ENCODE results near the gene NLRP6. TPM values are rescaled to one million over a fixed set of nuclear protein-coding genes. Genes with fewer than 3 reads are reported as not detected.

The NLRP6 gene
- total RNA-seq, 3 donors from 2014 or later (not counting 1 experiment from before 2014, with no cell fraction given) = 1.7 to 3.0 (median 2.3) TPM

- TF ChIP-seq CTCF (IDR thresholded peaks at IDR 0.05) = no peak
- intact Hi-C loops (cut with micrococcal nuclease) = no loop called here
- Histone ChIP-seq H3K4me1 (ENCODE audit: control insufficient read depth, insufficient read depth, low read length) (peaks cover 16% of the 10 kb centered on the region), H3K27ac (ENCODE audit: low read length) (no peak overlapping the region), H3K4me3 (ENCODE audit: low read length) (no peak overlapping the region), H3K36me3 (ENCODE audit: control insufficient read depth, insufficient read depth, low read length) (peaks cover 22% of the 10 kb centered on the region), H3K27me3 (ENCODE audit: control insufficient read depth, insufficient read depth, low read length) (no peaks in the 10 kb centered on the region), H3K9me3 (ENCODE audit: control insufficient read depth, insufficient read depth, low read length) (no peaks in the 10 kb centered on the region)
- Mint-ChIP-seq H3K27me3 (ENCODE audit: low read depth in 2 of 2) (peaks cover 0 to 3% of the 10 kb centered on the region in 2 donors), H3K4me1 (peaks cover 0 to 3% of the 10 kb centered on the region in 2 donors), H3K9me3 (no peaks in the 10 kb centered on the region), H3K27ac (no peak overlapping the region), H3K4me3 (no peak overlapping the region), H3K36me3 (peaks cover 13% of the 10 kb centered on the region)
- WGBS (ENCODE audit: insufficient coverage) = 99% methylated on average over 2 of the region's 2 CpGs
- DNase-seq = no peak
- ATAC-seq = no peak
These were observed 22.4 kb upstream of the NLRP6 start for GRCh38 chr11:255816-256215.

DNA sequence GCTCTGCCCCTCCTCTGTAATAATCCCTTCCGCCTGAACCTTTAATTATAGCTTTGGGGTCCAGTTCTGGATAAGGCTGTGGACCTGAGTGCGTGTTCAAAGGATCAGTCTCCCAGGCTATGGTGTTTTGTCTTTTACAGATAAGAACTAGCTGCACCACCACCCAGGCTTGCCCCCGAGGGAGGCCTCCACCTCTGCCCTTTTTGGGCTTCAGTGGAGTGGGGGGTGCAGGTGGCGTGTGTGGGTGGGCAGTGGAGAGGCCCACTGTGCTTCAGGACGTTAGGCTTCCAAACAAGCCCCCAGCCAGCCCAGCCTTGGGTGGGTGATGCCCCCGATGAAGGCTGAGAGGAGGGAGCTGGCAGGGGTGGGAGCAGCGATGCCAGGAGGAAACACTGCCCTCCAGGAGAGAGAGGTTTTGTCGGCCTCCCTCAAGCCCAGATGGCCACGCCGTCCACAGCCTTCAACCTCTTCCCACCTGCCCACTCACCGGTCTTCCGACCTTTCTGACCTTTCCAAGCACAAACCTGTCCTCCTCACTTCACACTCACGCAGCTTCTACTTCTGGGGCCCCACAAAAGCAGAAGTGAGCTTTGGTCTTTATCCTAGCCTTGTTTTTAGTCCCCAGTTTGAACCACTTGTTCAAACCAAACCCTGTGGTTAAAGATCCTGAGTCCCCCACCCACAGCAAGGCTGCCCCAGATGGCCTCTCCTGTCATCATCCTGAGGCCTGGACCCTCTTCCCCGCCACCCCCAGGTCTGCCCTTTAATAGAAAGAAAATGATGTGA lies 21.1 kb upstream of the NLRP6 start:
- no peaks in the 10 kb centered on the region for H3K9me3 ChIP-seq (ENCODE audit: control insufficient read depth, insufficient read depth, low read length)
- ATAC-seq = no peak
- TF ChIP-seq CTCF (IDR thresholded peaks at IDR 0.05) = no peak
- H3K4me1 ChIP-seq (ENCODE audit: control insufficient read depth, insufficient read depth, low read length) = peaks cover 12% of the 10 kb centered on the region
- no peak overlapping the region for H3K27ac ChIP-seq (ENCODE audit: low read length)
- Mint-ChIP-seq H3K4me1 (no peaks in the 10 kb centered on the region), H3K9me3 (no peaks in the 10 kb centered on the region), H3K27me3 (ENCODE audit: low read depth in 2 of 2) (peaks cover 0 to 3% of the 10 kb centered on the region in 2 donors), H3K36me3 (peaks cover 7% of the 10 kb centered on the region), H3K4me3 (no peak overlapping the region), H3K27ac (no peak overlapping the region)
- no peak overlapping the region for H3K4me3 ChIP-seq (ENCODE audit: low read length)
- WGBS (ENCODE audit: insufficient coverage) = 58% methylated on average over 14 of the region's 14 CpGs
- DNase-seq = no peak
- intact Hi-C loops (cut with micrococcal nuclease) = no loop called here
- no peaks in the 10 kb centered on the region for H3K27me3 ChIP-seq (ENCODE audit: control insufficient read depth, insufficient read depth, low read length)
- peaks cover 16% of the 10 kb centered on the region for H3K36me3 ChIP-seq (ENCODE audit: control insufficient read depth, insufficient read depth, low read length)

DNA sequence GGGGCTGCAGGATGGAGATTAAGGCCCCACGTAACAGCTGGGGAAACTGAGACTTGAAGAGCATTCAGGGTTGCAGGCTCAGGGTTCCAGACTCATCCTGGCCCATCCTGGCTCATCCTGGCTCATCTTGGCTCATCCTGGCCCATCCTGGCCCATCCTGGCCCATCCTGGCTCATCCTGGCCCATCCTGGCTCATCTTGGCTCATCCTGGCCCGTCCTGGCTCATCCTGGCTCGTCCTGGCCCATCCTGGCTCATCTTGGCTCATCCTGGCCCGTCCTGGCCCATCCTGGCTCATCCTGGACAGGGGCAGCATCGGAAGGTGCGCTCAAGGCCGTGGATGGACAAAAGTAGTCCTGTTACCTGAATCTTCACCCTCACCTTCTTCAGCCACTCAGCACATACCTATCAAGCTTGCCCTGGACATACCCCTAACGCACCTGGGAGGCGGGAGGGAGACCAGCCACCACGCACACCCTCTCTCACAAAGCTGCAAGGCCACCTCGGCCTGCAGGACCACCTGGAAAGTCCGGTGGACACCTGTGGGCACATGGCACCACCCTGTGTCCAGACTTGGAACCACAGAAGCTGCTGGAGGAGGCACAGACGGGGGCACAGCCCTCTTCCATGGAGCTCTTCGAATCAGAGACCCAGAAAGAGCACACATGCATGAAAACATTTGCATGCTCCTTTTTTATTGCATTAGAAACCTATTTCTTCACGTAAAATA lies 20.3 kb upstream of the NLRP6 start:
- H3K36me3 Mint-ChIP-seq = no peaks in the 10 kb centered on the region
- no peak overlapping the region for H3K27ac ChIP-seq (ENCODE audit: low read length)
- no peaks in the 10 kb centered on the region for H3K27me3 ChIP-seq (ENCODE audit: control insufficient read depth, insufficient read depth, low read length)
- no peaks in the 10 kb centered on the region for H3K9me3 Mint-ChIP-seq
- H3K4me3 Mint-ChIP-seq = no peak overlapping the region
- ATAC-seq = no peak
- H3K4me3 ChIP-seq (ENCODE audit: low read length) = no peak overlapping the region
- H3K9me3 ChIP-seq (ENCODE audit: control insufficient read depth, insufficient read depth, low read length) = no peaks in the 10 kb centered on the region
- peaks cover 8% of the 10 kb centered on the region for H3K36me3 ChIP-seq (ENCODE audit: control insufficient read depth, insufficient read depth, low read length)
- H3K4me1 Mint-ChIP-seq = no peaks in the 10 kb centered on the region
- H3K4me1 ChIP-seq (ENCODE audit: control insufficient read depth, insufficient read depth, low read length) = peaks cover 12% of the 10 kb centered on the region
- TF ChIP-seq CTCF (IDR thresholded peaks at IDR 0.05) = no peak
- H3K27ac Mint-ChIP-seq = no peak overlapping the region
- peaks cover 0 to 3% of the 10 kb centered on the region in 2 donors for H3K27me3 Mint-ChIP-seq (ENCODE audit: low read depth in 2 of 2)
- intact Hi-C loops (cut with micrococcal nuclease) = no loop called here
- WGBS (ENCODE audit: insufficient coverage) = 87% methylated on average over 15 of the region's 15 CpGs
- DNase-seq = peak in 1 of 2 donors; percentile 7
